Brain microvascular endothelial cell (primary cell): ENCODE results near the gene TEX47.

Experiments used
- DNase-seq: peaks from one replicate; pipeline ENCODE4 v3.0.0-alpha.2; 2020
- H3K27ac ChIP-seq: fragments of 250-450 bp; sonication (Bioruptor Pico); 2 replicates; pipeline ENCODE4 v1.5.1; 2020; ENCODE audit warnings: mild to moderate bottlenecking, moderate library complexity
- H3K27me3 ChIP-seq: fragments of 250-450 bp; sonication (Bioruptor Pico); replicated peaks from 2 replicates; pipeline ENCODE4 v1.5.1; 2020; ENCODE audit warnings: mild to moderate bottlenecking
- H3K36me3 ChIP-seq: fragments of 250-450 bp; sonication (Bioruptor Pico); replicated peaks from 2 replicates; pipeline ENCODE4 v1.5.1; 2020; ENCODE audit warnings: mild to moderate bottlenecking
- H3K4me3 ChIP-seq: 2 replicates; pipeline ENCODE4 v1.5.1; 2011; ENCODE audit warnings: low read depth, mild to moderate bottlenecking, control low read depth, low read length, moderate library complexity
- in situ Hi-C: cut with HindIII; loops from 2 replicates; pipeline ENCODE4 v1.10.0; 2017; ENCODE audit warnings: low sequenced_read_pairs, low pct_ligation_motif_present
- TF ChIP-seq, protein P1 (sequence below): IDR thresholded peaks from 2 replicates; pipeline ENCODE4 v1.5.1; 2011; ENCODE audit warnings: low read depth, mild to moderate bottlenecking, moderate library complexity, low read length, control low read depth, inconsistent platforms; ENCODE audit errors: missing control alignments

Gene TEX47

DNA sequence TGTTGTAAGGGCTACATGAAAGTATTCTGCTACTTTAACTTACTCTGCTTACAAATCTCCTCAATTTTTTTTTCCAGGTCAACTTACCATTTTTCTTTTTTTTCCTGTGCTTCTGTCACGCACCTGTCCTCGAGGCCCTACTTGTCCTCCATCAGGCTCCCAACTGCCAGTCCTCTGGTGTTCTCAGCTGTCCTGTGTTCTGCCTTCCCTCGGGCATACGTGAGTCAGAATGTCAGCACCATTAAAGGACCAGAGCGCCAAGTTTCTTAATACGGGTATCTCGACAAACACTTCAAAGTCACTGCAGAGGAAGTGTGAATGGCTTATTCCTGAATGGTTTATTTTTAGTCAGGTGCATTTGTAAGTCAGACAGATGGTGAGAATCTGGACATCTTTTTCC lies at the start of gene TEX47:
TEX47 (minus strand) TSS at position 185 of the 400 bp plus-strand sequence. CDS start 795 bp downstream, outside the sequence.
- no peak for DNase-seq
- H3K4me3 ChIP-seq, result no peak within 1 kb of the TSS
- TF ChIP-seq, protein P1, sequence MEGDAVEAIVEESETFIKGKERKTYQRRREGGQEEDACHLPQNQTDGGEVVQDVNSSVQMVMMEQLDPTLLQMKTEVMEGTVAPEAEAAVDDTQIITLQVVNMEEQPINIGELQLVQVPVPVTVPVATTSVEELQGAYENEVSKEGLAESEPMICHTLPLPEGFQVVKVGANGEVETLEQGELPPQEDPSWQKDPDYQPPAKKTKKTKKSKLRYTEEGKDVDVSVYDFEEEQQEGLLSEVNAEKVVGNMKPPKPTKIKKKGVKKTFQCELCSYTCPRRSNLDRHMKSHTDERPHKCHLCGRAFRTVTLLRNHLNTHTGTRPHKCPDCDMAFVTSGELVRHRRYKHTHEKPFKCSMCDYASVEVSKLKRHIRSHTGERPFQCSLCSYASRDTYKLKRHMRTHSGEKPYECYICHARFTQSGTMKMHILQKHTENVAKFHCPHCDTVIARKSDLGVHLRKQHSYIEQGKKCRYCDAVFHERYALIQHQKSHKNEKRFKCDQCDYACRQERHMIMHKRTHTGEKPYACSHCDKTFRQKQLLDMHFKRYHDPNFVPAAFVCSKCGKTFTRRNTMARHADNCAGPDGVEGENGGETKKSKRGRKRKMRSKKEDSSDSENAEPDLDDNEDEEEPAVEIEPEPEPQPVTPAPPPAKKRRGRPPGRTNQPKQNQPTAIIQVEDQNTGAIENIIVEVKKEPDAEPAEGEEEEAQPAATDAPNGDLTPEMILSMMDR, result no peak
- in situ Hi-C loops, result no loop called here
- H3K27me3 ChIP-seq, result no peaks in the 10 kb centered on the region
- H3K36me3 ChIP-seq, result no peaks in the 10 kb centered on the region
- H3K27ac ChIP-seq, result no peak within 1 kb of the TSS

DNA sequence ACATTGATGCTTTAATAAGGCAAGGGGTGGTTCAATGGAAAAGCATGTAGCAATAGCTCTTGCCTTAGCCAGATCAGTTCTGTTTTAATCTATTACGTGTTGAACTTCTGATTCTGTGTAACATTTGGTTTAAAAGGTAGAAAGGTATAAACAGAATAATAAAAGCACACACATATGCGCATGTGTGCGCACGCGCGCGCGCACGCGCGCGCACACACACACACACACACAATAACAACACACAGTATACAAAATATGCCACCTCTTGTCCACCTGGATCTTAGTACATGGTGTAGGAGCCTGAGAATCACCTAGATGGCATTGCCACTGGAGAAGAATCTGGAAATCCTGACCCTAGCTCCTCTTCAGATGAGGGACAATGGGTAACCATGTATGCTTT lies 49.6 kb upstream of the TEX47 start:
- TF ChIP-seq, protein P1, result no peak
- no peak overlapping the region for H3K4me3 ChIP-seq
- no peak for DNase-seq
- in situ Hi-C loops, result no loop called here
- H3K27me3 ChIP-seq, result no peaks in the 10 kb centered on the region
- no peaks in the 10 kb centered on the region for H3K36me3 ChIP-seq
- H3K27ac ChIP-seq, result no peak overlapping the region

DNA sequence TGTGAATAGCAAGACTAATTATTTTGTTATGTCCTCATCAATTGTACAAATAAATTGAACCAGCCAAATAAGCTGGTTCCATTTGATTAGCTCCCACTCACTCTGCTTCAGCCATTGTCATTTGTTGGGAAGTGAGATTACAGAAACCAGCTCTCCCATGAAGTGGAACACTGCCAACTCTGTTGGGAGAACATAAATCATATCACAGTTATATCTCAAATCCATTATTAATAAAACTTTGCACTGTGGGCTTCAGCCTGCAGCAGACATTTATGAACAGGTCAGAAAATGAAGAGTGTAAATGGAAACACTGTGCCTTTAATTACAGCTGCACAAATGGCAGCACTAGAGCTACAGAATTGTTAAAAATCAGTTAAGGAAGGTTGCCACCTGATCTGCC lies 46.7 kb upstream of the TEX47 start:
- Histone ChIP-seq H3K36me3 (no peaks in the 10 kb centered on the region), H3K4me3 (no peak overlapping the region), H3K27me3 (no peaks in the 10 kb centered on the region), H3K27ac (no peak overlapping the region)
- DNase-seq, result no peak
- in situ Hi-C loops, result no loop called here
- TF ChIP-seq, protein P1, result no peak

DNA sequence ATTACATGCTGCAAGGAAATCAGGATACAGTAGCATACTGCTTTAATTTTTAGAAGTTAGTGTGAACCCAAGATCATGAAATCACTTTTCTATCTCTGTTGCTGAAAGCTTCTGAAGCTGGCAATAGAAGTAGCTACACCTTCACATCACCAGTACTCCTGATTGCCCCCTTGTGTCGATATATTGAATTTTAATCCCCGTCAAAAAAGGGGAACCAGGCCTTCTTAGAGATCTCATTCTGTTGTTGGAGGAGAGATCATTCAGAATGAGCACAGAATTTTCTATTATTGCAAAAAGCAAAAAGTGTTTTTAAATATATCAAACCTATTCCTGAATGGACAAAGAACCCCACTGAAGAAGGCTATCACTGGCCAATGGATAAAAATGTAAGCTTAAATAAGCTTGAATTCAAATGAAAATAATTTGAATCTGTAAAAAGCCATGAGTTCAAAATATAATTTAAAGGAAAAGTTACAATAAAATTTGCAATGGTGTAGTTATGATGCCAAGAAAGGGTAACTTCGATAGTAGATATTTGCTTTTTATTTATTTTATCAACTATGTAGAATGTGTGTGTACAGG lies 39.7 kb upstream of the TEX47 start:
- Histone ChIP-seq H3K27ac (no peak overlapping the region), H3K27me3 (no peaks in the 10 kb centered on the region), H3K36me3 (no peaks in the 10 kb centered on the region), H3K4me3 (no peak overlapping the region)
- TF ChIP-seq, protein P1, result peak; percentile 54
- DNase-seq, result peak; percentile 1
- in situ Hi-C loops, result no loop called here

DNA sequence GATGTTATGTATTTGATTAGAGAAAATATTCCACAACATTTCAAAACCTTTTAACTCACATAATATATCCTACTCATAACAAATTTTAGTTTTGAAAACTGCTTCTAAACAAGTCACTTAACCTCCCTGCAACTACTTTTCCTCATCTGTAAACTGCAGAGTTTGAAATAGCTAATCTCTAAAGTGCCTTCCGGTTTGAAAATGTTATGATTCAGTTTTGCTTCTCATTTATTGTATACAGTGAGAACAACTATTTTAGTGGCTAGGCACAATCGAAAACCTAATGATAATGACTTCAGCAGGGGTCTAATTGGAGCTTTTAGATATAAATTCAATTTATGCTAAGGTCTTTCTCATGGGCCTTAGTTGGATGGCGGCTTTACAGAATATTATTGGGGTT lies 30.7 kb upstream of the TEX47 start:
- Histone ChIP-seq H3K4me3 (no peak overlapping the region), H3K27ac (no peak overlapping the region), H3K27me3 (no peaks in the 10 kb centered on the region), H3K36me3 (no peaks in the 10 kb centered on the region)
- TF ChIP-seq, protein P1, result no peak
- in situ Hi-C loops, result no loop called here
- no peak for DNase-seq

DNA sequence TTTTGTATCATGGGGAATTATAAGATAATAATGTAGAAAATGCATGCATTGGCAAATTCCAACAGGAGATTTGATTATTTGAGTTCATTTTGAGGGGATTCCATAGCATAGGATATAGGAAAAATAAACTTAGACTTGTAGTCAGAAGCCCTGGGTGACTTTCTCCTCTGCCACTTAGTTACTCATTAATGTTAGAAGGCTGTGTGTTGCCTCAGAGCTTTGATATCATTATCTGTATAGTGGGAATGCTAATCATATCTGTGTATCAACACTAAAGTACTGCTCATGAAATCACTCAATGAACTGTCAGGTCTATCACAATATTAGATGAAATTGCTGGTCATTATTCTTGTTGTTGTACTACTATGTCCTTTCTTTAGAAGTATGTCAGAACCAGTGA lies 23.0 kb upstream of the TEX47 start:
- TF ChIP-seq, protein P1, result no peak
- H3K27me3 ChIP-seq, result no peaks in the 10 kb centered on the region
- no peak overlapping the region for H3K27ac ChIP-seq
- in situ Hi-C loops, result no loop called here
- no peak overlapping the region for H3K4me3 ChIP-seq
- no peaks in the 10 kb centered on the region for H3K36me3 ChIP-seq
- no peak for DNase-seq
